Measurements from ENCODE around the gene CYP17A1. TPM values are rescaled to one million over a fixed set of nuclear protein-coding genes. Genes with fewer than 3 reads are reported as not detected.
"Not testable (repeated sequence)": the region's sequence is repeated elsewhere in the genome, so short reads cannot be mapped to it uniquely, and the experiment has no call there.

CYP17A1 gene
- total and polyA plus RNA-seq, 12 donors, result 0.14 to 0.16 (median 0.15) TPM; not detected in 9

DNA sequence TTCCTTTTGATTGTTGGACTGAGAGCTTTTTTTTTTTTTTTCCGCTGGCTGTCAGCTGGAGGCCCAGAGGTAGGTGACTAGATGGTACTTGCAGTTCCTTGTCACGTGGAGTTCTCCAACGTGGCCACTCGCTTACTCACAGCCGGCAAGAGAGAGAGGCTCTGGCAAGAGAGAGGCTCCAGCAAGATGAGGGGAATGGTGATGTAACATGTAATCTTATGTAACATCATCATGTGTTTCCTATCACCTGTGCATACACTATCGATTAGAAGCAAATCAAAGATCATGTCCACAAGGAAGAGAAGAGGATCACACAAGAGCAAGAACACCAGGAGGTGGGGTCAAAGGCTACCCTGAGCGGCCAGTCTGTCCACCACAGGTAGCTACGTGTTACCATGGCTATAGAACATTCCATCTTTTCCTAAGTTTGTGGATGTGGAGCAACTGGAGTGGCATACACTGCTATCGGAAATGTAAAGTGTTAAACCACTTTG lies 12.9 kb upstream of the CYP17A1 start:
- no peak for ATAC-seq
- Histone ChIP-seq H3K36me3 (no peaks in the 10 kb centered on the region), H3K27me3 (no peaks in the 10 kb centered on the region), H3K27ac (no peak overlapping the region), H3K9me3 (no peaks in the 10 kb centered on the region), H3K4me1 (peaks cover 0 to 12% (median 8%) of the 10 kb centered on the region in 9 donors), H3K4me3 (no peak overlapping the region)
- intact Hi-C loops (cut with DNase I), result no loop called here
- no peak for DNase-seq
- WGBS, 2 donors, result 82 to 83% methylated on average over 9 of the region's 9 CpGs
- TF ChIP-seq, protein P1, sequence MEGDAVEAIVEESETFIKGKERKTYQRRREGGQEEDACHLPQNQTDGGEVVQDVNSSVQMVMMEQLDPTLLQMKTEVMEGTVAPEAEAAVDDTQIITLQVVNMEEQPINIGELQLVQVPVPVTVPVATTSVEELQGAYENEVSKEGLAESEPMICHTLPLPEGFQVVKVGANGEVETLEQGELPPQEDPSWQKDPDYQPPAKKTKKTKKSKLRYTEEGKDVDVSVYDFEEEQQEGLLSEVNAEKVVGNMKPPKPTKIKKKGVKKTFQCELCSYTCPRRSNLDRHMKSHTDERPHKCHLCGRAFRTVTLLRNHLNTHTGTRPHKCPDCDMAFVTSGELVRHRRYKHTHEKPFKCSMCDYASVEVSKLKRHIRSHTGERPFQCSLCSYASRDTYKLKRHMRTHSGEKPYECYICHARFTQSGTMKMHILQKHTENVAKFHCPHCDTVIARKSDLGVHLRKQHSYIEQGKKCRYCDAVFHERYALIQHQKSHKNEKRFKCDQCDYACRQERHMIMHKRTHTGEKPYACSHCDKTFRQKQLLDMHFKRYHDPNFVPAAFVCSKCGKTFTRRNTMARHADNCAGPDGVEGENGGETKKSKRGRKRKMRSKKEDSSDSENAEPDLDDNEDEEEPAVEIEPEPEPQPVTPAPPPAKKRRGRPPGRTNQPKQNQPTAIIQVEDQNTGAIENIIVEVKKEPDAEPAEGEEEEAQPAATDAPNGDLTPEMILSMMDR (IDR thresholded peaks at IDR 0.05), result no peak

DNA sequence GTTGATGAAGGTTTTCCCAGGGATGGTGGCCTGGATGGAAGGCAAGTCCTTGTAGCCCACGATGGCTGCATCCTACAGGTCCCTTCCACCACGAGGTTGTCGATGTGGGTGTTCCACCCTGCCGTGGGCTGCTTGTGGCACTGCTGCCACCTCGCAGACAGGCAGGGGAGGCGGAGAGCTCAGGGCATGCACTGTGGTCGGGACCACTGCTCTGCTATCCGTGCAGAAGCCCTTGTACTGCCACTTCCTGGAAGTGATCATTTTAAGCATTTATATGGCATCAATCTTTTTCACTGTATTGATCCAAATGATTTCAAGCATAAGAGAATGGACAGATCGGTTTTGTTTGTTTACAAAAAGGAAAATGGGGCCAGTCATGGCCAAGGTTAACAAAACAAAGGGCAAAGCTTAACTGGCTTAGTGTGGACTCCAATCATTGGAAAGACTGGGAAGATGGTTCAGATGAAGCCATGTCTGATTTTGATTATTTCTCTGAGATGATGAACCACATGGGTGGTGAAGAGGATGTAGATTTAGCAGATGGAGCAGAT lies 8.2 kb upstream of the CYP17A1 start:
- Histone ChIP-seq H3K4me3 (no peak overlapping the region), H3K4me1 (no peaks in the 10 kb centered on the region), H3K27ac (no peak overlapping the region), H3K9me3 (peaks cover 0 to 11% (median 0%) of the 10 kb centered on the region in 11 donors), H3K36me3 (no peaks in the 10 kb centered on the region), H3K27me3 (peaks cover 0 to 3% (median 0%) of the 10 kb centered on the region in 7 donors)
- 87% methylated on average over 9 of the region's 9 CpGs for WGBS, 2 donors
- intact Hi-C loops (cut with DNase I), result loop anchor here in 1 of 10 donors (10.0 kb wide), 1 partner anchor 399 kb away; the partner anchor contains the start of gene RPEL1
- TF ChIP-seq, protein P1 (IDR thresholded peaks at IDR 0.05), result no peak
- DNase-seq (no peak), ATAC-seq (no peak)

DNA sequence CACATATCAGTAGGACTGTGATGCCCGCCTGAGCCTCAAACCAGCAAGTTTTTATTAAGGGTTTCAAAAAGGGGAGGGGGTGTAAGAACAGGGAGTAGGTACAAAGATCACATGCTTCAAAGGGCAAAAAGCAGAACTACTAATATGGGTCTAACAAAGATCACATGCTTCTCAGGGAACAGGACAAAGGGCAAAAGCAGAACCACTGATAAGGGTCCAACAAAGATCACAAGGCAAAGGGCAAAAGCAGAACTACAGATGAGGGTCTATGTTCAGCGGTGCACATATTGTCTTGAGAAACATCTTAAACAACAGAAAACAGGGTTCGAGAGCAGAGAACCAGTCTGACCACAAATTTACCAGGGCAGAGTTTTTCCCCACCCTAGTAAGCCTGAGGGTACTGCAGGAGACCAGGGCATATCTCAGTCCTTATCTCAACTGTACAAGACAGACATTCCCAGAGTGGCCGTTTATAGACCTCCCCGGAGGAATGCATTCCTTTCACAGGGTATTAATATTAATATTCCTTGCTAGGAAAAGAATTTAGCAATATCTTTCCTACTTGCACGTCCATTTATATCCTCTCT lies 7.1 kb upstream of the CYP17A1 start:
- intact Hi-C loops (cut with DNase I), result loop anchor here in 1 of 10 donors (10.0 kb wide), 1 partner anchor 401 kb away; the partner anchor contains the start of gene RPEL1
- not testable (repeated sequence) for H3K27me3 ChIP-seq, ATAC-seq, DNase-seq, H3K36me3 ChIP-seq, H3K4me1 ChIP-seq, H3K4me3 ChIP-seq, H3K27ac ChIP-seq
- H3K9me3 ChIP-seq, result peaks cover 0 to 11% (median 0%) of the 10 kb centered on the region in 11 donors
- WGBS, 2 donors, result 75 to 80% methylated on average over 6 of the region's 6 CpGs

DNA sequence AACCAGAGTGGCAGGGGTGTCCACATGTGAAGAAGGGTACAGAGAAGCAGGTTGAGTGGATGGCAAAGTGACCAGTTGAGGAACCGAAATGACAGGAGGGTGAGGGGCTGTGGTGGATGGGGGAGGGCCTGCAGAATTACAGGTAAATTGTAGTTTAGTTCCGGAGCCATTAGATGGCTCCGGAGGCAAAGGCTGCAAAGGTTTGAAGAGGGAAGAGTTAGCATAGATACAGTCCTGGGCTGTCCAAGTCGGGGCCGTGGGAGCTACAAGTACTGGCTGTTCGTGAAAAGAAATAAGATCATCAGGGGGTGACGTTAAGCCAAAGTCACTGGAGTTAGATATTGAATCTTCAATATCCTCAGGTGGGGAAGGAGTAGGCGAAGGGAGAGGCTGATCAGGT lies 5.9 kb upstream of the CYP17A1 start:
- H3K36me3 ChIP-seq, H3K4me1 ChIP-seq, H3K4me3 ChIP-seq, DNase-seq, H3K27me3 ChIP-seq, ATAC-seq, H3K27ac ChIP-seq: not testable (repeated sequence)
- H3K9me3 ChIP-seq, result peaks cover 0 to 21% (median 3%) of the 10 kb centered on the region in 11 donors
- intact Hi-C loops (cut with DNase I), result loop anchor here in 1 of 10 donors (10.0 kb wide), 1 partner anchor 402 kb away; the partner anchor contains the start of gene RPEL1
- WGBS, 2 donors, result 56 to 61% methylated on average over 8 of the region's 8 CpGs

DNA sequence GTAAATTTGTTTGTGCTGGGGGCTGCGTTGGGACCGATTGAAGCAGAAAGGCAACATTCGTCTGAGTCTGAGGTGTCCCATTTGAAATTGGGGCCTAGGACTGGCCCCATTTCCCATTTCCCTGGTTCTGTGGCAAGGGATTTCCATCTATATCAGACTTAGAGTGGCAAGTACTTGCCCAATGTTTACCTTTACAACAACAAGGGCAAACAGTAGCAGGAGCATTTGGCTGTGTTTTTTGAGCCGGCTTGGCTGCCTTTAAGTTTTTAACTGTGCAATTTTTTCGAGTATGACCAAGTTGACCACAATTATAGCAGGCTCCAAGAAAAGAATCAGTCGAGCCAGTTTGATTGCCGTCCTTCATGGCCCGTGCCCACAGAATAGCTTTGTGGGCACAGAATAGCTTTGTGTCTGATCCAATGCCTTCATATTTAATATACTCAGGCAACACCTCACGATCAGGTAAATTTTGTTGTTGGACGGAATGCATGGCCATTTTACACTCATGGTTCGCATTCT lies 4.7 kb upstream of the CYP17A1 start:
- intact Hi-C loops (cut with DNase I), result loop anchor here in 1 of 10 donors (10.0 kb wide), 1 partner anchor 403 kb away; the partner anchor contains the start of gene RPEL1
- DNase-seq, result no peak
- no peak for ATAC-seq
- 84 to 88% methylated on average over 11 of the region's 11 CpGs for WGBS, 2 donors
- Histone ChIP-seq H3K36me3 (no peaks in the 10 kb centered on the region), H3K27me3 (peaks cover 0 to 3% (median 0%) of the 10 kb centered on the region in 7 donors), H3K27ac (no peak overlapping the region), H3K9me3 (peaks cover 0 to 28% (median 3%) of the 10 kb centered on the region in 11 donors), H3K4me1 (no peaks in the 10 kb centered on the region), H3K4me3 (no peak overlapping the region)
- TF ChIP-seq, protein P1 (IDR thresholded peaks at IDR 0.05), result no peak

DNA sequence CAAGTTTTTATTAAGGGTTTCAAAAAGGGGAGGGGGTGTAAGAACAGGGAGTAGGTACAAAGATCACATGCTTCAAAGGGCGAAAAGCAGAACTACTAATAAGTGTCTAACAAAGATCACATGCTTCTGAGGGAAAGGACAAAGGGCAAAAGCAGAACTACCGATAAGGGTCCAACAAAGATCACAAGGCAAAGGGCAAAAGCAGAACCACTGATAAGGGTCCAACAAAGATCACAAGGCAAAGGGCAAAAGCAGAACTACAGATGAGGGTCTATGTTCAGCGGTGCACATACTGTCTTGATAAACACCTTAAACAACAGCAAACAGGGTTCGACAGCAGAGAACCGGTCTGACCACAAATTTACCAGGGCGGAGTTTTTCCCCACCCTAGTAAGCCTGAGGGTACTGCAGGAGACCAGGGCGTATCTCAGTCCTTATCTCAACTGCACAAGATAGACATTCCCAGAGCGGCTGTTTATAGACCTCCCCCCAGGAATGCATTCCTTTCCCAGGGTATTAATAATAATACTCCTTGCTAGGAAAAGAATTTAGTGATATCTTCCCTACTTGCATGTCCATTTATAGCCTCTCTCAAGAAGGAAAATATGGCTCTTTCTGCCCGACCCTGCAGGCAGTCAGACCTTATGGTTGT lies 1.2 kb upstream of the CYP17A1 start:
- H3K27ac ChIP-seq, DNase-seq, ATAC-seq, H3K36me3 ChIP-seq, H3K4me3 ChIP-seq, H3K4me1 ChIP-seq, H3K27me3 ChIP-seq: not testable (repeated sequence)
- 87 to 88% methylated on average over 9 of the region's 9 CpGs for WGBS, 2 donors
- intact Hi-C loops (cut with DNase I), result loop anchor here (5.0 to 10.0 kb wide), 9 partner anchors 64 to 496 kb away; partner anchors contain the start of gene RPEL1 (in 5 of the 10)
- peaks cover 0 to 20% (median 3%) of the 10 kb centered on the region in 11 donors for H3K9me3 ChIP-seq
